CD1c-positive myeloid dendritic cell (primary cell): ENCODE measurements around the gene ANXA6.

Source experiments
- DNase-seq: peaks from one replicate; pipeline ENCODE4 v3.0.0-alpha.2; 2016; ENCODE audit errors: extremely low spot score

The ANXA6 gene

DNA sequence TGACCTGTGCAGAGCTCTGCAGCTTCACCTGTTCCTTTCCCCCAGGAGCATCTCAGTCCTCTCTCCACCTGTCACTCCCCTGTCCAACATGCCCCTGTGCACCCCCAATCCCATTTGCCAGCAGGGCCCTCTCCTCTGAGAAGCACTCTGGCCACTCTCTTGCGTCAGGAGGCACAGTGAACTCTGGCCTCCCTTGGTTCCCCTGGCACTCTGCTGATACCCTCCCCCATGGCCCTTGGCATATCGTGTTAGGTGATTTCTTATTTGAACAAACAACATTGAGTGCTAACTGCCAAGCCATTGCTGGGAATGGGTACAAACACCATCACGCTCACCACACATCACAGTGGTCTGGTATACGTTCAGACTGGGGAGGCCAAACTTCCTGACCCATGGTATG, 55.8 kb downstream of the ANXA6 start:
- DNase-seq = no peak

DNA sequence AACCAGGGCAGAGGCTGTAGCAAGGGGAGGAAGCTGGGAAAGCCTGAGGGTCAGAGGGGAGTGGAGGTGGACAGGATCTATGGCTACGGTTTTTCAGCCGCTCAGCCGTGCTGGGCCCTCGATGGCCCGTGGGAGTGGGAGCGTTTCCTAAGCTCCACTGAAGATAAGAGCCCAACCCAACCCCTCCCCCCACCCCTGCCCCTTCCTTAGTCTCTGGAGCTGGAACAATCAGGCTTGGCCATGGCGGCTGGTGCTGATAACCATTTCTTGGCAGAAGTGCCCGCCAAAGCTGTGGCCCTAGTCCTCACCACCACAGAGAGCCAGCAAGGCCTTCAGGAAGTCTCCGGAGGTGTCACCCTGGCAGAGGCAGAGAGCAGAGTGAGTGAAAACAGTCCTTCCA, 56.4 kb downstream of the ANXA6 start:
- DNase-seq = no peak

DNA sequence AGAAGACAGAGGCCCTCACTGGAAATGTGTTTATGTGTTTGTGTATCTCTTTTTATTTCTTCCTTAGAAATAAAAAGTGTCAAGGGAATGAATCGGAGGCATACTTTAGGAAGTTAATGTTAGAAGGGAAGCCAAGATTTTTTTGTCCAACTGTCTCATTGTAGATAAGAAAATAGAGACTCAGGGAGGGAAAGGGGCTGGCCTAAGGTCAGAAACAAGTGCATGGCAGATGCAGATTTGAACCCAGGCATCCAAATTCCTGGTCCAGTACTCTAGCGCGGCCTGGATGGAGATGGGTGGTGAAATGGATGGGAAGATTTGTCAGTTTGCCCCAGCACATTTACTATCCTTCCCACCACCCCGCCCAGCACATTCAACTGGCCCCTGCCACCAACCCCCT, 56.9 kb downstream of the ANXA6 start:
- no peak for DNase-seq

DNA sequence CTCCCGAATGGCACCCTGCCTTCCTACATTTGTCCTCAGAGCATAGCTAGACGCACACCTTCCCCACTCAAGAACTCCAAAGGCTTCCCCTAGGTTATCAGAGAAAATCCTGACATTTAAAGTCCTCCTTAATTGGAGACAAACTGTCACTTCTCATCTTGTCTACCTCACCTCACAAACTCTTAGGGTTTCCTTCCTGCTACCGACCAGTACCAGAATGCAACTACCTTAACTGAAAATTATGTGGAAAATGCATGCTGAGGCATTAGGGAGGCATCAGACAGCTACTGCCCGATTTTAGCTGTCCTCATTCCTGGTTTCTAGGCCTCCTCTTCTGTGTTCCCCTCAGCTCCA, 58.8 kb downstream of the ANXA6 start:
- DNase-seq = no peak

DNA sequence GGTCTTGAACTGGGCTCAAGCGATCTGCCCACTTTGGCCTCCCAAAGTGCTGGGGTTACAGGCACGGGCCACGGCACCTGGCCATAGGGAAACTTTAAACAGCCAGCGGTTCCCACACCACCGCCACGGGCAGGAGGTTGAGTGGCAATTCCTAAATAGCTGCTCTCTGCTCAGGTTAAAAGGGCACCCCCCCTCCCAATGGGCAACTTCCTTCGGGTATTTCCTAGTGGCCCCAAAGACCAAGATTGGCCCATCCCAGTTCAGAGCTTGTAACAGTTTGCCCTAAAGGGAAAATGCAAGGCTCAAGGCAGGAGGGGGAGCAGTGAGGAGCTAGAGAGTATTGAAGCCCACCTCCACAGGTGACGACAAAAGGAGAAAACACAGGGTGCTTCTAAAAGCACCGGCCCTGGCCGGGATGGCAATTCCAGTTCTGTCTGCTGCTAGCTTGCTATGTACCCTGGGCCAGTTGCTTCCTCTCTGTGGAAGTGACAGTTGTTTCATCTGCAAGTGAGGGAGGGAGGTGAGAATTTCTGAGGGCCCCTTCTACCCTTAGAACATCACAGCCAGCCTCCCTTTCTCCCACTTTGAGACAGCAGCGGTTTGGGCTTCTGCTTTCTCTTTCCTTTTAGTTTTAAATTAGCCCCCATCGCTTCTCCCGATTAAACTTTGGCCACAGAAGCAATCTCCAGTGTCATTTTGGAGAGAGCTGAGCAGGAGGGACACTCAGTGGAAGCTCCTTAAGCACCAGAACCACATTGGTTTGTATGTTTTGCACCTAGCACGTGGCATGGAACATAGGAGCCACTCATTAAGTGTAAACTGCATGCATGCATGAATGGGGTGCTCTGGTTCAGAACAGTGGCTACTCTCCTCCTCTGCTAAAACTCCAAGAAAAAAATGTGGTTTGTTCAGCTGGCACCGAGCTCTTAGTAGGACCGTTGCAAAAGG, 59.5 kb downstream of the ANXA6 start:
- DNase-seq = peak; percentile 33

DNA sequence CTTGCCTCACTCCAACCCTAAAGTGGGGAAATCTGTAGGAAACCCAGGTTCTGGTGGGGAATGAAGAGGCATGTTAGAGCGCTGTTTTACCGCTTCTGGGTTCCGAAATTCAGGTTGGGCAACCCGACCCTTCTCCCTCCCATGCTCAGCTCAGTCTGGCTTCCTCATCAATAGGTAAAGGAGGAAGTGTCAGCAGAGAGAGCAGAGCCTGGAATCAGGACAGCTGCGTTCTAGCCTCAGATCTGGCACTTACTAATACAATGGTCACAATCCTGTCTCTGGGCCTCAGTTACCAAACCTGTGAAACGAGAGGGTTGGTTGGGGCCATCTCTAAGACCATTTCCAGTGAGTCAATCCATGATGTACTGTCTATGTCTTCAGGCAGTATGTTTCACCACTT, 60.5 kb downstream of the ANXA6 start:
- DNase-seq = peak; percentile 72

DNA sequence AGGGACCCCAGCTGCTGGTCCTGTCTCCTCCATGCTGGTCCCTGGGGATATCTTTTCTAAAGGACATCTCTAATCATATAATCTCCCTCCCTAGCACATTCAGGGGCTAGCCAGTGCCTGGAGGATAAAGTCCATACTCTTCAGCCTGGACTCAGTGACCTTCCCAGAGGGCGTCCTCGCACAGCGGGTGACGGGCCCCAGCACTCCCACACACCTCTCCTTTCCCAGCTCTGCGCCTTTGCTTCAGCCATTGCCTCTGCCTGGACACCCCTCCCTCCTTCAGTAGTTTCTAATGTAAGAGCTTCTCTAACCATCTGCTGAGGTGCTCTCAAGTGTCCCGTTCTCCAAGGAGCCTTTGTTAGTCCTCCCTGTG, 61.6 kb downstream of the ANXA6 start:
- no peak for DNase-seq

DNA sequence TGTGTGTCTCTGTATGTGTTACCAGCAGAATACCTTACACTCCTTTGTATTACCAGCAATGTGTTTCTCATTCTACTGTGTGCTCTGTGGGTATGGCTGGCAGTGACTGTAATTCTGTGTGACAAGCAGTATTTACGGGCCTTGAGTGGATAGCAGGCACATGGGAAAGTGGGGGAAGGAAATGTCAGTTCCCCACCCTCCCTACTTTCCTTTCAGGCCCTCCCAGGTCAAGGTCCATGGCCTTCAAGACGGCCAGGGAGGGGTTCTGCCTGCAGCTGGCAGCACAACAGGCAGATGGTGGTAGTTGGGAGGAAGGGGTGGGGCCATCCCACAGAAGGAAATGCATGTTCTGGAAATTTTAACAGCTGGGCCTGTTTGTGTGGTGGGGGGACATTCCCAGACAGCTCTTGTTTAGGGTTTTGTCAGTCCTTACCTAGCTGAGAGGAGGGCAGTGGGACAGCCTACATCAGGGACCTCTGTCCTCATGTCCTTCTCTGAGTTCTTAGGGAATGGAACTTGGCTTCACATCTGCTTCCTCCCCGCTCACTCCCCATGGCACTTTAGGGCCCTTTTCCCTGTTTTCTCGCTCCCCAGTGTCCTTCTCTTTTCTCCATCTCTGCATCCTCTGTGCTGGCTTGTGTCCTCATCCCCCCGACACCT, 62.1 kb downstream of the ANXA6 start:
- no peak for DNase-seq

DNA sequence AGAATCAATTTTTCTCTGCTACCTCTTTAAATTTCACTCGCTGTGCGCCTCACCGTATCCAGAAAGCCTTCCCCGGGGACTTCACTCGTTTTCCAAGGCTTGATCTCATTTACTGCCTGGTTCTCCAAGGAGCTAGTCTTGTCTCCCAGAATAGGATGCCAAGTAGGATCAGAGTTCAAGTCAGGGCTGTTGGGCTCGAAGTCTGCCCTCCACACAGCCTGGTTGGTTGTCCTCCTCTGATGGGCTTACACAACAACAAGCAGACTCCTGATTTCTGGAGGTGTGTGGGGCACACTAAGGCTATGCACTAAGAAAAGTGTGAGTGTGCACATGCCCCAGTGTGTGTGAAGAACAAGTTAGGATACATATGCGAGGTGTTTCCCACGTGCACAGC, 62.7 kb downstream of the ANXA6 start:
- DNase-seq = no peak

DNA sequence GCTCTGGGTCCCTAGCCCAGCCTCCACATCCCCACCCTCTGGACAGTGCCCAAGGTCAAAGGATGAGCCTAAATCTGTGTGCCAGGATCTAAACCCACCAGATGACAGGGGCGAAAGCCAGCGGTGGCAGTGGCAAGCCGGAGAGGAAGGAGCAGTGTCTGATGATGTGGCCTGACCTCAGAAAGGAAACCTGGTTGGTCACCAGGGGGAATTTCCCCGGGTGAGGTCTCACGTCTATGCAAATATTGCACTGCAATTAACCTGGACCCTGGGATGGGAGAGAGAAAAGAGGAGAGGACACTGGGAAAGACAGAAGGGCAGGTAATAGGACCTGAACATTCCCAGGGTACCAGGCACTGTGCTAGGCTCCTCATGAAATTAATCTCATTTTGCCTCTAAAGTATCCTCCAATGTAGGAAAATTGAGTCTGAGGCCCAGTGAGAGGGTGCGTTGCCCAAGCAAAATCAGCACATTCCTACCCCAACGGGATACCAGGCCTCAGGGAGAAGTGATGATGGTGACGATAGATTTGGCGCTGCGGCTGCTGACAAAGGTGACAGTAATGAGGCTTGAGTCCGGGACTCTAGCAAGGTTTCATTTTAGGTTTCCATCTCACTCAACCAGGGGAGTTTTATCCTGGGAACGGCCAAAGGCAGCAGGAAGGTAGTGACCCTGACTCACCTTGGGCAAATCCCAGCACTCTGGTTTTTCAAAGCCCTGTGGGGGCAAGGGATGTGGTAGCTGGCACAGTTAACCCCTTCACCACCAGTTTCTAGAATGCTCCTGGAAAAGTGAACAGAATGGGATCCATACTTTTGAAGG, 63.3 kb downstream of the ANXA6 start:
- DNase-seq = peak; percentile 68

DNA sequence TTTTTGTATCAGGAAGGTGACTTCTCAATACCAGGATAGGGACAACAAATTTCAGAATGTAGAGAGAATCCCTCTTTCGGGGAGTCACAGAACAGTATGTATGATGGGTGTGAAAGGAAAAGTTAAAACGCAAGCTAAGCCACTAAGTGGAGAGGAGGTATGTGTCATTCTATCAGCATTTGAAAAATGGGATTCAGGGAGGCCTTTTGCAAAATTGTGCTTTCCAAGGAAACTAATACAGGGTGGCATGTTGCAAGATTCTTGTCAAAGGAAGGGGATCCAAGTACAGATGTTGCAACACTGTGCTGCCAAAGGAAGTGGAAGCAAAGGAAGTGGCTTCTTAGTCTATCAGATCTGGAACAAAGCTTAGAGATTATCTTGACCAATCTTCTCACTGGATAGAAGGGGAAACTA, 64.1 kb downstream of the ANXA6 start:
- peak; percentile 92 for DNase-seq

DNA sequence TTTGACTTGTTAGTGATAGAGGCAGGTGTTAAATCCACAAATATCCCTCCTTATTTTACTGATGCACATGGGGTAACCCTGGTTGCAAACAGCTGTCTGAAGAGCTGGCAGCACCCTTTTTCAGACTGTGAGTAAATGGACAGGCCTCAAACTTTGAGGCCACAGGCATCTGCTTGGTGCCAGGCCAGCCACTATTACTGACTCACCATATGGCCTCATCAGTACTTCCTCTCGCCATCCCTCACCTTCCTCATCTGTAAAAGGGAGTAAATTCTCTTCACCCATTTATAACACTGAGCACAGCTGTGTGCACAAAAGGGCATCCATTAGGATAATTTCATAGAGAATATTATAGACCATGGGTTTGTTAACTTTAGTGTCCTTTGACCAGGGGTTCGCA, 64.8 kb downstream of the ANXA6 start:
- peak; percentile 81 for DNase-seq

DNA sequence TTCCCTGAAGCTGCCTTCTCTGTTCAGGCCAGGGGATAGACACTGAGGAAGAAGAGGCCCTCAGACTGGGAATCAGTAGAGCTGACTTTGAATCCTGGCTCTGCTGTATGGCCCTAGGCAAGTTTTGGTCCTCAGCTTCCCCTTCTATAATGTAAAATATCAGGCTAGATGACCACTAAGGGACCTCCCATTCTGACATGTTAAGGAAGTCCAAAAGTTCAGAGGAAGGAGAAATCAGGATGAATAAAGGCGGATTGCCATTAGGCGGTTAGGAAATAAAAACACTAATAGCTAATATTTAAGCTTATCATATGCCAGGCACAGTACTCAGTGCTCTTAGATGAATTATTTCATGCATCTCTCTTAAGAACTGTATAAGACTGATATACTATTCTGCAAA, 67.9 kb downstream of the ANXA6 start:
- no peak for DNase-seq

DNA sequence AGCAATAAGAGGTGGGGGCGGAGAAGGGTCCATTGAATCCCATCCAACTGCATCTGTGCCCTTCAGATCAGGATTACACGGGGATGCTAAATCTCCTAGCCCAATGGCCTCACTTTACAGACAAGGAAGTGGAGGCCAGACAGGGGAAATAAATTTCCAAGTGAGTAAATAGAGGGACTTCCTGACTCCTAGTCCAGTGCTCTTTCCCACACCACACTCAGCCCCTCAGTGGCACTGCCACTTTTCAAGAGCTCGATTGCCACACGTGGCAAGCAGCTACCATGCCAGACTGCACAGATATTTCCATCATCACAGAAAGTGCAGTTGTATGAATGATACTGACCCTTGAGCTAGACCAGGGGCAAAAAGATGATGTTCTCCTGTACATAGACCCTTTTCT, 68.6 kb downstream of the ANXA6 start:
- no peak for DNase-seq

DNA sequence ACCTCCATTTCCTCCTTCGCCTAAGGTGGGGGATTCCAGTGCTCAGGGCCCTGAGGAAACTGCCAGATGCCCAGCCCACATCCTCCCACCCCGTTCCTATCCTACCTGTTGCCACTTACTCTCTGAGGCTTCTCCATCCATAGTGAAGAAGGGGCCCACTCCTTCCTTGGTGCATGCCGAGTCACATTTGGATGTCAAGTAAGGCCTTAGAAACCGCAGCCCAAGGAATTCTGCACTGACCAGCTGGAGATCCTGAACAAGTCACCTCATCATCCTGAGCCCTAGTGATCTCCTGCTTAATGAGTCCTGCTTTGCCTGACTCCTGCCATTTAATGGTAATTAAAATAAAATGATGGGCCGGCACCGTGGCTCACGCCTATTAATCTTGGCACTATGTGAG, 70.1 kb downstream of the ANXA6 start:
- no peak for DNase-seq

DNA sequence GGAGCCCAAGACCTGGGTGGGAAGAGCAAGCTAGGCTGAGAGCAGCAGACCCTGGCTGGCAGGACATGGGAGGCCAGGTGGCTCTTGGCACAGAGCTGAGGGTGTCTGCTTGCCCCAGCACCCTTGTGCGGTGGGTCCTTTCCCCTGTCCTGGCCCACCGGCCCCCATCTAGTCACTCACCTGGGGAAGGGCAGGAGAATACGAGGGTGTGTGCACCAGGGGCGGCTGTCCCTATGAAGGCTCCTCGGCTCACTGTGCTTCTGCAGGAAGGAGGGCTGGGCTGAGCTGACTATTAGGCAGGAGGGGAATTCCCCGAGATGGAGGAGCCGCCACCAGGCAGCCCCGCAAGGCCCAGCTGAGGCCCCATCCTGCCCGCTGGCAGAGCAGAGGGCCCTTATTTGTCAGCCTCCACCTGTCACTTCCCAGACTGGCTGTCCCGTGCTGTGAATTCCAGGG, 70.6 kb downstream of the ANXA6 start:
- peak; percentile 59 for DNase-seq

DNA sequence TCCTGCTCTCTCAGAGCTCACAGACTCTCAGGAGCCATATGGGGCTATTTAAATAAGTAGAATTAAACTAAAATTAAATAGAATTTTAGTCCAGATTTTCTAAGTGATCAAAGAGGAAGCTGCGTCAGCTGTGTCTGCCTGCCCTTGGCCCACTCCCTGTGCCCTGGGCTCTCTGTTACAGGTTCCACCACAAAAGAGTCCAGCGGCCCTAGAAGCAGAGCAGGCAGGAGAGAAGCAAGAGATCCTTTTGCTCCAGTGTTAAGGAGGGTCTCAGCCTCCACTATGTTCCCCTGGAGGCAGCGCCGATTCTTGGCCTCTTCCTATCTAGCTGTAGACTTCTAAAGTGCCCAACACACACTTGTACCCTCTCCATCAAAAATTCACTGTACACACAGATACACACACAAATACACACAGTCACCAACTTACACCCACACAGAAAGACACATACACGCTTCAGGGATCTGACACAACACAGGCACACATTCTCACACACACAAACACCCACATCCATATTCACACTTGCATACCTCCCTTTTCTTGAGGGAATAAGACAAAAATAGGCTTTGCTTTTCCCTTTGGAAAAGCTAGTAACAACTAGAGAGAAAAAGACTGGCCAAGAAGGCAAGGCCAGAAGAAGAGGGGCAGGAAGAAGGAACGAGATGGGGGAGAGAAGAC, 71.2 kb downstream of the ANXA6 start:
- DNase-seq = peak; percentile 61

DNA sequence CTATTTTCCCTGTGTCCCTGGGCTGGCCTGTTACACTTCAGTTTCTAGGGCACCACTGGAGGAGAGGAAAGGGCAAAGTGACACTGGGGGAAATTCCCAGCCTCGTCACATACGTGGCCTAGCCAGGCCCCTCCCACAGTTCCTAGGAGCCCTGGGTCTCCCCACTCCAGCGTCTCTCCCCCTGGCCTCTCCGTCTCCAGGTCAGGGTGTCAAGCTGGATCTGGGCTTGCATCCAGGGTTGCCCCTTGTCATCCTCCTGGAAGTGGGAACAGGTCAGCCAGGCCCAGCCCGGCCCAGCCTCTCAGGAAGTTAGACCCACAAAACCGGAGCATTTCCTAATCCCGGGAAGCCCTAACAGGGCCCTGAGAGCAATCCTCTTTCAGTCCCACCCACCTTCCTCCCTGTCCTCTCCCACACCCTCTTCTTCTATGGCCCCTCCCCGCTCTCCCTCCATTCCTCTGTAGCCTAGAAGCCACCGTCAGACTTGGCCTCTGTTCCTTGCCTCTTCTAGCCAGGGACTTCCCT, 72.0 kb downstream of the ANXA6 start:
- DNase-seq = peak; percentile 67

DNA sequence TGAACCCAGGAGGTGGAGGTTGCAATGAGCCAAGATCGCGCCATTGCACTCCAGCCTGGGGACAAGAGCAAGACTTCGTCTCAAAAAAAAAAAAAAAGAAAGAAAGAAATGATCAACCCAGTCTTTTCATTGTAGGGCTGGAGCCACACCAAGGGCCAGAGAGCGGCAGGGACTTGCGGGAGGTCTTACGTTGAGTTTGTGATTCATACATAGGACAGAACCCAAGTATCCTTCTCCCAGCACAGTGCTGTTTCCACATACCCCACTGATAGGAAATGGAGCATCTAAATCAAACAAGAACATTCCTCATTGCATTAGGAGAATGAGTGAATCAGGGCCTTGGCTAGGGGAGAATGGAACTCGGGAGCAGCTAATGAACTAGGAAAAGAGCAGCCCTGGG, 73.2 kb downstream of the ANXA6 start:
- no peak for DNase-seq

DNA sequence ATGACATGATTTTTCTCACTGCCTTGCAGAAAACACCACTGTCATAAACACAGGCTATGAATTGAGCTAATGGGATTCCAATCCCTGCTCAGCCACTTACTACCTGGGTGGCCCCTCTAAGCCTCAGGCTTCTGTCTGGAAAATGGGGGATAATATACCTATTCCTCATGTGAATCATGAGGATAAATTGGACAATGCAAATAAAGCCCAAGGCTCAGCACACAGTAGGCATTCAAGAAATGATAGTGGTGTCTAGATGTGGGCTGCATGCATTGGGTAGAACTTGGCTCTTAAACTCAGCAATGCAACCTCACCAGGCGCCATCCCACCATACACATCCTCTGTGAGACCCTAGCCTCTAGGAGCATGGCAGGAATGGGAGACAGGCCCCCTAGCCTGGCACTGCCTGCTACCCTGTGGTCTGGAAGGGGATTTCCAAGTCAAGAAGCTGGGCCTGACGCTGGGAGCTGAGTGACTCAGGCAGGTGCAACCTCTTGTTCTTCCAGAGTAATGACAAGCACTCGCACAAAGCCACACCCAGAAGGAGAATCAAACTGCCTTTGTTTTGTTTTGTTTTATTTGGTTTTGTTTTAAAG, 74.4 kb downstream of the ANXA6 start:
- peak; percentile 65 for DNase-seq

DNA sequence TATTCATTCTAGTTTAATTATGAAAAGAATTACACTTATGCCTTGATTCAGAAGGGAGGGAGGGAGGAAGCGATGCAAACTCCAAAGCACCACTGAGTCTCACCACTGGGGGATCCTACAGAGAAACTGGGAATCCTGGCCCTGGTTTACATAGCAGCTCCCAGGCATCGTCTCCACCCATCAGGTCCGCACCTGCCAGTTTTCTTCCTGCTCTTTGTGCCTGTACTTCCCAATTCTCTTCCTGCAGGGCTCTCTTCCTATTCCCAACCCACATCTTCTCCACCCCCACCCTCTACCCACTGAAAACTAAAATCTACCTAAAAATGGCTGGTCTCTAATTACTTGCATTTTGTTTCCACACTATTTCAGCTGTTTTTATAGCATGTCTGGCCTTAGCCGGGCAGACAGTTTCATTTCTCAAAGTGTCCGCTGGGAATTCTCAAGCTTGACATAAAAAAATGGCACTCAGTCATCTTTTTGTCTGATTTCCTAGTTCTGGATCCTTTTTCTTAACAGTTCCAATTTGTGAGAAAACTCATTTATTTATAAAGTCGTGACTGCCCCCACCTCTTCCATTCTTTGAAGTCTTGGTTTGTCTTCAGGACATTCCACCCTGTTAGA, 75.2 kb downstream of the ANXA6 start:
- peak; percentile 32 for DNase-seq
